Measurements from ENCODE around the gene HIPK3.

The HIPK3 gene

GRCh38 chr11:33399421-33399820 lies 142.2 kb downstream of the HIPK3 start:
- ChIA-PET POLR2A (no interaction called here), CTCF (interaction anchor here (1.0 to 1.7 kb wide), 2 partner anchors 9 to 19 kb away, joined by 3 to 8 read pairs; no protein-coding TSS in a partner anchor)
- TF ChIP-seq CTCF (IDR thresholded peaks at IDR 0.05; ENCODE audit: control extremely low read depth, extremely low read depth, low read depth, missing control alignments) = no peak
- no peak for DNase-seq (ENCODE audit: extremely low spot score)

GRCh38 chr11:33402066-33402465 lies 144.9 kb downstream of the HIPK3 start:
- TF ChIP-seq CTCF (IDR thresholded peaks at IDR 0.05; ENCODE audit: control extremely low read depth, extremely low read depth, low read depth, missing control alignments) = no peak
- CTCF ChIA-PET = interaction anchor here (1.1 kb wide), 2 partner anchors 10 to 100 kb away, joined by 3 read pairs; no protein-coding TSS in a partner anchor
- no peak for DNase-seq (ENCODE audit: extremely low spot score)
- POLR2A ChIA-PET = no interaction called here

- CTCF ChIA-PET = interaction anchor here (1.0 kb wide), 1 partner anchor 9 kb away, joined by 3 read pairs; no protein-coding TSS in a partner anchor
- no peak for TF ChIP-seq CTCF (IDR thresholded peaks at IDR 0.05; ENCODE audit: control extremely low read depth, extremely low read depth, low read depth, missing control alignments)
- POLR2A ChIA-PET = no interaction called here
- DNase-seq (ENCODE audit: extremely low spot score) = no peak
These were observed 146.2 kb downstream of the HIPK3 start for GRCh38 chr11:33403344-33403743.

GRCh38 chr11:33405834-33406602 lies 148.8 kb downstream of the HIPK3 start:
- TF ChIP-seq CTCF (IDR thresholded peaks at IDR 0.05; ENCODE audit: control extremely low read depth, extremely low read depth, low read depth, missing control alignments) = no peak
- ChIA-PET CTCF (interaction anchor here (0.8 to 1.1 kb wide), 2 partner anchors 43 to 437 kb away, joined by 3 read pairs; no protein-coding TSS in a partner anchor), POLR2A (no interaction called here)
- DNase-seq (ENCODE audit: extremely low spot score) = no peak
